SU-DHL-6 (cell line): ENCODE measurements around the gene ERP29.

Source experiments
- CTCF ChIP-seq: fragments of 200-600 bp; sonication (generic); IDR thresholded peaks from one replicate; pipeline ENCODE4 v1.5.1; 2017; ENCODE audit warnings: antibody characterized with exemption, mild to moderate bottlenecking, low read length, moderate library complexity; ENCODE audit not compliant: insufficient read depth, poor library complexity, severe bottlenecking
- EZH2phosphoT487 ChIP-seq: fragments of 200-600 bp; sonication (generic), shearing (Covaris generic); conservative IDR thresholded peaks from 2 replicates; pipeline ENCODE4 v1.6.1; 2018; ENCODE audit warnings: mild to moderate bottlenecking, antibody characterized with exemption, low read length, moderate library complexity, mixed read lengths

GRCh38 chr12:112035219-112035785 lies 22.1 kb downstream of the ERP29 start:
- TF ChIP-seq CTCF (no peak), EZH2phosphoT487 (no peak)
